Tongue (tissue), 3 donors: ENCODE data around the gene IZUMO1. TPM values are rescaled to one million over a fixed set of nuclear protein-coding genes. Genes with fewer than 3 reads are reported as not detected.
A peak's percentile ranks its signal among the peaks of the same experiment; 100 is the strongest.
"Not testable (repeated sequence)": the region's sequence is repeated elsewhere in the genome, so short reads cannot be mapped to it uniquely, and the experiment has no call there.

Source experiments
- DNase-seq: peaks from one replicate; pipeline ENCODE4 v3.0.0-alpha.2; 2015
- small RNA-seq: library from RNA; depleted of rRNA; stranded (forward); fragments of <200 nt; gene quantifications from one replicate; pipeline ENCODE3, GENCODE V24; 2014; ENCODE audit warnings: low replicate concordance
- total RNA-seq: library from RNA; depleted of rRNA; stranded (reverse); fragments of >200 nt; gene quantifications from one replicate; pipeline ENCODE4 v1.2.3, GENCODE V29; 2014

Gene IZUMO1
- total RNA-seq, 1 donor from 2014 or later, result not detected

- no peak for DNase-seq
Measured at GRCh38 chr19:48713041-48713863, 33.5 kb downstream of the IZUMO1 start.

GRCh38 chr19:48711106-48711662 is 35.5 kb downstream of the IZUMO1 start:
- peak; percentile 9 for DNase-seq

- no peak for DNase-seq
Measured at GRCh38 chr19:48708471-48708870, 38.2 kb downstream of the IZUMO1 start.

- DNase-seq, result no peak
Measured at GRCh38 chr19:48705431-48705830, 41.3 kb downstream of the IZUMO1 start.

GRCh38 chr19:48703316-48703715 is 43.4 kb downstream of the IZUMO1 start:
- DNase-seq, result no peak

- DNase-seq, result no peak
Measured at GRCh38 chr19:48702701-48703100, 44.0 kb downstream of the IZUMO1 start.

- DNase-seq, result no peak
Measured at GRCh38 chr19:48698046-48698445, 48.7 kb downstream of the IZUMO1 start.

- no peak for DNase-seq
Measured at GRCh38 chr19:48696353-48697010, 50.2 kb downstream of the IZUMO1 start.

GRCh38 chr19:48695743-48696352 is 50.9 kb downstream of the IZUMO1 start, which contains the start of gene FUT2:
TSS of gene FUT2 (plus strand) at chr19:48695971. CDS start at chr19:48702957, 6,986 bp downstream.
- DNase-seq, result no peak

- DNase-seq, result not testable (repeated sequence)
Measured at GRCh38 chr19:48693629-48694028, 53.1 kb downstream of the IZUMO1 start.

Small RNAs within 50 kb of the gene (small RNA-seq; reads per million reads assigned to genes)
- gene RNU6-317P, result not detected

Other genes with a start within 250 kb of the IZUMO1 start
- 0.92 TPM for gene LMTK3, start 235.1 kb downstream of the IZUMO1 start, total RNA-seq
- 2.4 TPM for gene SULT2B1, start 194.7 kb downstream of the IZUMO1 start, total RNA-seq
- gene SPACA4, start 140.2 kb downstream of the IZUMO1 start, total RNA-seq, result not detected
- gene FAM83E, start 131.8 kb downstream of the IZUMO1 start, total RNA-seq, result 10.2 TPM
- 1,428 TPM for gene RPL18, start 127.7 kb downstream of the IZUMO1 start, total RNA-seq
- 9.2 TPM for gene SPHK2, start 127.4 kb downstream of the IZUMO1 start, total RNA-seq
- 8.7 TPM for gene DBP, start 109.5 kb downstream of the IZUMO1 start, total RNA-seq
- 3.7 TPM for gene CA11, start 100.7 kb downstream of the IZUMO1 start, total RNA-seq
- gene NTN5, start 73.9 kb downstream of the IZUMO1 start, total RNA-seq, result 0.21 TPM
- gene FUT2, start 50.9 kb downstream of the IZUMO1 start, total RNA-seq, result 3.0 TPM
- 4.3 TPM for gene MAMSTR, start 27.2 kb downstream of the IZUMO1 start, total RNA-seq
- 24.1 TPM for gene RASIP1, start 6.3 kb downstream of the IZUMO1 start, total RNA-seq
- gene FUT1, start 5.7 kb upstream of the IZUMO1 start, total RNA-seq, result 1.1 TPM
- not detected for gene FGF21, start 8.6 kb upstream of the IZUMO1 start, total RNA-seq
- gene BCAT2, start 64.1 kb upstream of the IZUMO1 start, total RNA-seq, result 23.1 TPM
- gene HSD17B14, start 89.6 kb upstream of the IZUMO1 start, total RNA-seq, result 1.2 TPM
- gene PLEKHA4, start 121.7 kb upstream of the IZUMO1 start, total RNA-seq, result 18.1 TPM
- 64.0 TPM for gene PPP1R15A, start 125.5 kb upstream of the IZUMO1 start, total RNA-seq
- gene TULP2, start 151.8 kb upstream of the IZUMO1 start, total RNA-seq, result not detected
- 154 TPM for gene NUCB1, start 153.4 kb upstream of the IZUMO1 start, total RNA-seq
- gene DHDH, start 186.8 kb upstream of the IZUMO1 start, total RNA-seq, result not detected
- 22.1 TPM for gene BAX, start 208.0 kb upstream of the IZUMO1 start, total RNA-seq
- 430 TPM for gene FTL, start 218.4 kb upstream of the IZUMO1 start, total RNA-seq
- 88.6 TPM for gene GYS1, start 246.4 kb upstream of the IZUMO1 start, total RNA-seq
- gene RUVBL2, start 247.0 kb upstream of the IZUMO1 start, total RNA-seq, result 96.6 TPM